Neuronal stem cell (in vitro differentiated cells): ENCODE results near the gene C4orf33.

Experiments
- DNase-seq: peaks from one replicate; pipeline ENCODE4 v3.0.0-alpha.2; 2013; ENCODE audit warnings: low spot score
- H2AFZ ChIP-seq: one replicate; pipeline ENCODE4 v1.6.1; 2013; ENCODE audit warnings: mild to moderate bottlenecking, low read length, inconsistent platforms
- H2AK5ac ChIP-seq: 2 replicates; pipeline ENCODE4 v1.6.1; 2013; ENCODE audit warnings: low read depth, mild to moderate bottlenecking, inconsistent platforms, low read length, moderate library complexity, mixed read lengths
- H2BK120ac ChIP-seq: 2 replicates; pipeline ENCODE4 v1.6.1; 2013; ENCODE audit warnings: low read depth, mild to moderate bottlenecking, inconsistent platforms, low read length, moderate library complexity, mixed read lengths
- H2BK12ac ChIP-seq: one replicate; pipeline ENCODE4 v1.6.1; 2013; ENCODE audit warnings: low read length, inconsistent platforms
- H2BK15ac ChIP-seq: 2 replicates; pipeline ENCODE4 v1.6.1; 2013; ENCODE audit warnings: mild to moderate bottlenecking, low read length, inconsistent platforms, mixed read lengths
- H2BK5ac ChIP-seq: one replicate; pipeline ENCODE4 v1.6.1; 2013; ENCODE audit warnings: inconsistent platforms, mild to moderate bottlenecking, low read length, moderate library complexity
- H3K14ac ChIP-seq: one replicate; pipeline ENCODE4 v1.6.1; 2013; ENCODE audit warnings: low read length, inconsistent platforms
- H3K18ac ChIP-seq: 2 replicates; pipeline ENCODE4 v1.6.1; 2013; ENCODE audit warnings: low read length, inconsistent platforms
- H3K23ac ChIP-seq: 2 replicates; pipeline ENCODE4 v1.6.1; 2013; ENCODE audit warnings: low read depth, mild to moderate bottlenecking, mixed read lengths, low read length, inconsistent platforms; ENCODE audit not compliant: poor library complexity
- H3K27ac ChIP-seq: replicated peaks from 3 replicates; pipeline ENCODE4 v1.5.1; 2013; ENCODE audit warnings: low read length, inconsistent platforms
- H3K27me3 ChIP-seq, 3 experiments: 2 replicates each; pipeline ENCODE4 v1.6.1; 2013; ENCODE audit warnings: low read length in 3 of 3, mild to moderate bottlenecking in 2 of 3, inconsistent platforms in 1 of 3, low read depth in 1 of 3, mixed read lengths in 1 of 3, moderate library complexity in 1 of 3; ENCODE audit not compliant: control insufficient read depth in 3 of 3, insufficient read depth in 3 of 3
- H3K36me3 ChIP-seq, 2 donors: replicated peaks in 1 of 2; 2 replicates each; pipeline ENCODE4 v1.6.1; 2013; ENCODE audit warnings: low read length in 2 of 2; ENCODE audit not compliant: control insufficient read depth in 2 of 2, insufficient read depth in 2 of 2
- H3K4ac ChIP-seq: 2 replicates; pipeline ENCODE4 v1.6.1; 2013; ENCODE audit warnings: inconsistent platforms, mild to moderate bottlenecking, low read length, moderate library complexity
- H3K4me1 ChIP-seq, 2 donors: 1 replicate in 1 of 2; 2 replicates in 1 of 2; pipeline ENCODE4 v1.6.1; 2013; ENCODE audit warnings: low read length in 2 of 2, low read depth in 1 of 2; ENCODE audit not compliant: control insufficient read depth in 2 of 2, insufficient read depth in 1 of 2
- H3K4me2 ChIP-seq: one replicate; pipeline ENCODE4 v1.6.1; 2013; ENCODE audit warnings: mild to moderate bottlenecking, low read length, inconsistent platforms; ENCODE audit not compliant: insufficient read depth, poor library complexity, severe bottlenecking
- H3K4me3 ChIP-seq, 2 donors: 2 replicates each; pipeline ENCODE4 v1.5.1; 2013; ENCODE audit warnings: low read length in 2 of 2, mild to moderate bottlenecking in 2 of 2, inconsistent platforms in 1 of 2, moderate library complexity in 1 of 2
- H3K79me1 ChIP-seq: one replicate; pipeline ENCODE4 v1.6.1; 2013; ENCODE audit warnings: low read depth, mild to moderate bottlenecking, inconsistent platforms, low read length, moderate library complexity
- H3K9ac ChIP-seq: one replicate; pipeline ENCODE4 v1.6.1; 2013; ENCODE audit warnings: mild to moderate bottlenecking, low read depth, low read length, inconsistent platforms; ENCODE audit not compliant: poor library complexity
- H3K9me3 ChIP-seq, 2 donors: replicated peaks in 1 of 2; 2 replicates each; pipeline versions ENCODE3 to v1.6.1; 2013; ENCODE audit warnings: low read length in 2 of 2, mild to moderate bottlenecking in 2 of 2, inconsistent platforms in 1 of 2, low read depth in 1 of 2, mixed read lengths in 1 of 2, moderate library complexity in 1 of 2; ENCODE audit not compliant: control insufficient read depth in 2 of 2, insufficient read depth in 1 of 2
- H4K8ac ChIP-seq: one replicate; pipeline ENCODE4 v1.6.1; 2013; ENCODE audit warnings: low read depth, mild to moderate bottlenecking, inconsistent platforms, low read length, moderate library complexity
- H4K91ac ChIP-seq: one replicate; pipeline ENCODE4 v1.6.1; 2013; ENCODE audit warnings: low read length, low read depth, mild to moderate bottlenecking, inconsistent platforms; ENCODE audit not compliant: poor library complexity
- WGBS, 2 donors: extraction: QIAGEN DNeasy Blood & Tissue Kit; methylation state at CpG; one replicate each; pipeline ENCODE4 v1.1.7; 2013; ENCODE audit warnings: missing lambda C conversion rate in 2 of 2, mixed read lengths in 1 of 2; ENCODE audit not compliant: insufficient read length in 2 of 2, insufficient replicate concordance in 1 of 2; ENCODE audit errors: extremely low coverage in 2 of 2; 5-methylcytosine and 5-hydroxymethylcytosine counted together

C4orf33 gene

GRCh38 chr4:129163427-129163826, 67.5 kb downstream of the C4orf33 start:
- Histone ChIP-seq H3K79me1 (no peaks in the 10 kb centered on the region), H2BK15ac (no peak overlapping the region), H3K36me3 (no peaks in the 10 kb centered on the region), H3K23ac (no peak overlapping the region), H4K91ac (no peak overlapping the region), H3K4me1 (no peaks in the 10 kb centered on the region), H3K14ac (no peak overlapping the region), H3K27ac (no peak overlapping the region), H3K9ac (no peak overlapping the region), H2AK5ac (no peak overlapping the region), H2BK12ac (no peak overlapping the region), H3K4me2 (no peak overlapping the region), H3K27me3 (no peaks in the 10 kb centered on the region), H2AFZ (no peak overlapping the region), H3K4me3 (no peak overlapping the region), H3K4ac (no peak overlapping the region), H2BK120ac (no peak overlapping the region), H3K18ac (no peak overlapping the region), H2BK5ac (no peak overlapping the region), H3K9me3 (no peaks in the 10 kb centered on the region), H4K8ac (no peak overlapping the region)
- no CpG with 5 or more reads among the region's 3 CpGs for WGBS, 2 donors
- no peak for DNase-seq

DNA sequence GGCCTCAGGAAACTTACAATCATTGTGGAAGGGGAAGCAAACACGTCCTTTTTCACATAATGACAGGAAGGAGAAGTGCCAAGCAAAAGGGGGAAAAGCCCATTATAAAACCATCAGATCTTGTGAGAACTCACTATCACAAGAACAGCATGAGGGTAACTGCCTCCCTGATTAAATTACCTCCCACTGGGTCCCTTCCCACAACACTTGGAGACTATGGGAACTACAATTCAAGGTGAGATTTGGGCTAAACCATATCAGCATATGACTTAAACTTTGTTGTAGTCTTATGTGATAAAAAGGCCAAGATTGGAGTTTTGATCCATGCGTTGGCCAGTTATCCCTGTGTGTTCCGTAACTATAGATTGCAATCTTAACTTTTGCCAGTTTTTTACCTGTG, 68.3 kb downstream of the C4orf33 start:
- Histone ChIP-seq H2BK12ac (no peak overlapping the region), H3K79me1 (no peaks in the 10 kb centered on the region)
- no CpG with 5 or more reads among the region's 3 CpGs for WGBS, 2 donors

More for the DNA sequence above, 68.3 kb downstream of the C4orf33 start:
- Histone ChIP-seq H2AK5ac (no peak overlapping the region), H2BK5ac (no peak overlapping the region), H3K18ac (no peak overlapping the region), H2BK15ac (no peak overlapping the region), H3K4me2 (no peak overlapping the region), H3K23ac (no peak overlapping the region), H3K27ac (no peak overlapping the region), H2BK120ac (no peak overlapping the region), H4K8ac (no peak overlapping the region), H2AFZ (no peak overlapping the region), H3K9me3 (no peaks in the 10 kb centered on the region), H3K4ac (no peak overlapping the region), H3K9ac (no peak overlapping the region), H3K4me1 (no peaks in the 10 kb centered on the region), H4K91ac (no peak overlapping the region), H3K14ac (no peak overlapping the region), H3K27me3 (no peaks in the 10 kb centered on the region), H3K4me3 (no peak overlapping the region), H3K36me3 (no peaks in the 10 kb centered on the region)
- DNase-seq, result no peak
